ENCODE measurements around the gene HAPLN3. TPM values are rescaled to one million over a fixed set of nuclear protein-coding genes. Genes with fewer than 3 reads are reported as not detected.

The HAPLN3 gene
- total RNA-seq, 2 experiments from 2014 or later: 103 to 105 TPM

DNA sequence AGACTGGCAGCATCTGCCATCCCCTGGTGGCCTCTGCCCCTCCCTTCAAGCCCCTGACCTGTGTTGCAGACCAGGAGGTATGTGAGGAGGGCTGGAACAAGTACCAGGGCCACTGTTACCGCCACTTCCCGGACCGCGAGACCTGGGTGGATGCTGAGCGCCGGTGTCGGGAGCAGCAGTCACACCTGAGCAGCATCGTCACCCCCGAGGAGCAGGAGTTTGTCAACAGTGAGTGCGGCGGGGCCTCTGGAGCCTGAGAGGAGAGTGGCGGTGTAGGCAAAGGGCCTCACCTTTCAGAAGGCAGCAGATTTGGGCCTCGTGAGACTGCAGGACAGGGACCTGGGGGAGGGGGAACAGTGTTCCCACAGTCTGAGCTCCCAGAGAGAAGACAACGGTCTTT is 24.0 kb downstream of the HAPLN3 start:
- Mint-ChIP-seq H3K9me3 (no peaks in the 10 kb centered on the region), H3K4me1 (ENCODE audit: low read depth) (no peaks in the 10 kb centered on the region), H3K27ac (no peak overlapping the region), H3K27me3 (ENCODE audit: low read depth) (no peaks in the 10 kb centered on the region), H3K4me3 (no peak overlapping the region), H3K36me3 (ENCODE audit: low read depth) (peaks cover 6% of the 10 kb centered on the region)
- CTCF ChIA-PET: interaction anchor here (0.7 to 1.3 kb wide), 2 partner anchors 22 to 400 kb away, joined by 3 read pairs; no protein-coding TSS in a partner anchor
- intact Hi-C loops (cut with micrococcal nuclease): no loop called here
- DNase-seq: no peak

DNA sequence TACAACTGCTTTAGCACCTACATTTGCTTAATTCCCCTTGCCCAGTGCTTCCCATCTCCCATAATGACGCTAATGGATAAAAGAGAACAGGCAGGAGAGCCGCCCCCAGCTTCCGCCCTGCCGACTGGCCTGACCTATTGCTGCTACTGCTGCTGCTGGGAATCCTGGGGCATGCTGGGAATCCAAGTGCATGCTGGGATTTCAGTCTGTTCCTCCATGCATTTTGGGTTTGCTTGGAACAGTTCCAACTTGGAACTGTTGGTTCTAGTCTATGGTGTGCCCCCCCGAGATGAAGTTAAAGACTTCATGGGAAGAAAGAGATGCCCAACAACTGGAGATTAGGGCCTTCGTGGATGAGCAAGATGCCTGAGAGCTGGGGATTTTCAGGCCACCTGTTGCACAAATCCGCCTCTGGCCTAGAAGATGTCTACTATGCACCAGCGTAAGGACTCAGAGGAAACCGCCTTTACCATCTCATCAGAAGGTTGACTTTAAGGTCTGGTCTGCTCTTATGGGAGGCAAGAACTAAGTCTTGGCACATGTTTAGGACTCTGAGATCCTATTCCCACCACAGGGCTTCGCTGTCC is 29.0 kb downstream of the HAPLN3 start:
- Mint-ChIP-seq H3K4me3 (no peak overlapping the region), H3K27ac (peak overlapping the region; percentile 47), H3K9me3 (no peaks in the 10 kb centered on the region), H3K36me3 (ENCODE audit: low read depth) (no peaks in the 10 kb centered on the region), H3K27me3 (ENCODE audit: low read depth) (no peaks in the 10 kb centered on the region), H3K4me1 (ENCODE audit: low read depth) (no peaks in the 10 kb centered on the region)
- no peak for DNase-seq
- CTCF ChIA-PET: no interaction called here
- intact Hi-C loops (cut with micrococcal nuclease): no loop called here

DNA sequence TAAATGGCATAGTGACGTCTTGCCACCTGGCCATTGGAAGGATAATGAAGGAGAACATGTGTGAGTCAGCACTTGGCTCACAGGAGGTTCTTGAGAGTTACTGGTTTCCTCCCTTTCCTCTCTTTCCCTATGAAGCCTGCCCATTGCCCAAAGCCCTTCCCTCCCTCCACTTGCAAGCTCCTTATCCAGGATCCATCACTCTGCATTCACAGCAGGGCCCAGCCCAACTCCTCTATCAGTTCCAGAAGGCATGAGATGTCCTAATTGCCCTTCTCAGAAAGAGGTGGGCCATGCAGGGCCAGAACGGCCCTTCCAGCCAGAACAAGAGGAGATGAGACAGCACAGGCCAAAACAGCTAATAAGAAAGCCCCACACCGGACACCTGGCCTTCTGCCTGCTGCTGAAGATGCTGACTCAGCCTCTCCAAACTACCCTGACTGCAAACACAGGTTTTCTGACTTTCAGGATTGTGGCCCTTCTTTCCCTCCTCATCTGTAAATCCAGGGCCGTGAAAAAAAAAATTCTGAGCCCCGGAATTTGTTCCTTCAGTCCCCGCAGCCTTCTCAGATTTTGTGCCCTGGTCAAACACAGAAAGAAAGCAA is 29.7 kb downstream of the HAPLN3 start:
- Mint-ChIP-seq H3K9me3 (no peaks in the 10 kb centered on the region), H3K27ac (no peak overlapping the region), H3K27me3 (ENCODE audit: low read depth) (no peaks in the 10 kb centered on the region), H3K4me1 (ENCODE audit: low read depth) (no peaks in the 10 kb centered on the region), H3K36me3 (ENCODE audit: low read depth) (no peaks in the 10 kb centered on the region), H3K4me3 (no peak overlapping the region)
- intact Hi-C loops (cut with micrococcal nuclease): no loop called here
- CTCF ChIA-PET: no interaction called here
- no peak for DNase-seq

DNA sequence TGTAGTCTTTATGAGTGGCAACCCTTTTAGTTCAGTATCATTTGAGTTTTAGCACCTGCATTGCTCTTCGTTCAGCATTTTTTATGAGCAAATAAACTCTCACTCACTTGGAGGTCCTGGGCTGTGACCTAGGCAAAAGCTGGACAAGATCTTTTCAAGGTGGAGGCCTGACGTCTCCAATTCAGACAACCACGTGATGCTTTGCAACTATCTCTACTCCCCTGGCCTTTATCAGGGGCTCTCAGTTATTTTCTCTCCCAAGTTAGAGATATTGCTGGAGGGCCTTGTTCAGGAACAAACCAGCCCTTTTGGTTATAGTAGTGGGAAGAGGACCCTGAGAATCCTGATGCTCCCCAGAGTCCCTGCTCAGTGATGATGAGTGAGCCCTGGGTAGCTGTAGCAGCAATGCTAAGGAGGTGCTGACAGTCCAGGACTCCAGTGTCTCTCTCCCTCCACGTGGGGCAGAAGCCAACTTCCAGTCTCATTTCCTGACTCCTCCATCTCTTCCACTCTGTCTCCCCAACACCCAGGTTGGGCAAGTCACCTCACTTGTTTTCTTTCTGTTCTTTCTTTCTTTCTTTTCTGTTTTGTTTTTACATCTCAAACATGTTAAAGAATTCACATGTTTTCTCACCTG is 30.4 kb downstream of the HAPLN3 start:
- intact Hi-C loops (cut with micrococcal nuclease): no loop called here
- H3K27me3 Mint-ChIP-seq (ENCODE audit: low read depth): no peaks in the 10 kb centered on the region
- no peaks in the 10 kb centered on the region for H3K36me3 Mint-ChIP-seq (ENCODE audit: low read depth)
- H3K4me1 Mint-ChIP-seq (ENCODE audit: low read depth): no peaks in the 10 kb centered on the region
- CTCF ChIA-PET: no interaction called here
- no peaks in the 10 kb centered on the region for H3K9me3 Mint-ChIP-seq
- H3K27ac Mint-ChIP-seq: no peak overlapping the region
- H3K4me3 Mint-ChIP-seq: no peak overlapping the region
- DNase-seq: no peak

DNA sequence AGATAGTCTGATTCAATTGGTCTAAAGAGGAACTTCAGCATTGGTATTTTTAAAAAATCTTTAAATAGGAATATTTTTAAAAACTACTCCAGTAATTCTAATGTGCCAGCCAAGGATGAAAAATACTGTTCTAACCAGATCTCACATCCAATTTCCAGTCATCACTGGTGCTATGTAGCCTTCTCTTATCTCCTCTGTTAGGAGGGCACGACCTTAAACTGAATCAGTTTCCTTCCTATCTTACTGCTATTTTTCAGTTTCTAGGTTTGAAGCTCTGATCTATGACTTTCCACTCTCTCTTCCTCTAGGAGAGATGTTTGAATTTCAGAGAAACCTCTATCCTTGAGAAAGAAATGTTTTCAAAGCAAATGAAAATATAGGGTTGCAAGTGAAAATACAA is 31.9 kb downstream of the HAPLN3 start:
- DNase-seq: no peak
- intact Hi-C loops (cut with micrococcal nuclease): no loop called here
- no peaks in the 10 kb centered on the region for H3K9me3 Mint-ChIP-seq
- H3K27ac Mint-ChIP-seq: no peak overlapping the region
- CTCF ChIA-PET: interaction anchor here (0.6 kb wide), 1 partner anchor 30 kb away, joined by 3 read pairs; no protein-coding TSS in a partner anchor
- H3K4me1 Mint-ChIP-seq (ENCODE audit: low read depth): no peaks in the 10 kb centered on the region
- no peak overlapping the region for H3K4me3 Mint-ChIP-seq
- H3K36me3 Mint-ChIP-seq (ENCODE audit: low read depth): no peaks in the 10 kb centered on the region
- H3K27me3 Mint-ChIP-seq (ENCODE audit: low read depth): no peaks in the 10 kb centered on the region

DNA sequence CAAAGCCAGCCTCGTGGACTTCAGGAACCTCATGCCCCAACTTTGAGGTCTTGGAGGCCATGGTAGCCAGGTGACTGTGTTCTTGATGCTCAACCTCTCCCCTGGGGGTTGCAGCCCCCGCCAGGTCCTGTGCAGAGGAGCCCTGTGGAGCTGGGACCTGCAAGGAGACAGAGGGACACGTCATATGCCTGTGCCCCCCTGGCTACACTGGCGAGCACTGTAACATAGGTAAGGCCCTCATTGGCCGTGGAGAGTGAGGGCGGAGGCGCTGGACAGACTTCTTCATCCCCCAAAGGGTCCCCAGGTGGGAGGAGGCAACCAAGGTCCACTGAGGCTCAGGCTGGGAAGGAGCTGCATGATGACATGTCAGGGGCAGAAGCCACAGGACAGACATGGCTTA is 35.1 kb downstream of the HAPLN3 start:
- intact Hi-C loops (cut with micrococcal nuclease): no loop called here
- CTCF ChIA-PET: no interaction called here
- Mint-ChIP-seq H3K27me3 (ENCODE audit: low read depth) (no peaks in the 10 kb centered on the region), H3K27ac (no peak overlapping the region), H3K4me1 (ENCODE audit: low read depth) (no peaks in the 10 kb centered on the region), H3K36me3 (ENCODE audit: low read depth) (no peaks in the 10 kb centered on the region), H3K9me3 (peaks cover 3% of the 10 kb centered on the region), H3K4me3 (no peak overlapping the region)
- DNase-seq: no peak

DNA sequence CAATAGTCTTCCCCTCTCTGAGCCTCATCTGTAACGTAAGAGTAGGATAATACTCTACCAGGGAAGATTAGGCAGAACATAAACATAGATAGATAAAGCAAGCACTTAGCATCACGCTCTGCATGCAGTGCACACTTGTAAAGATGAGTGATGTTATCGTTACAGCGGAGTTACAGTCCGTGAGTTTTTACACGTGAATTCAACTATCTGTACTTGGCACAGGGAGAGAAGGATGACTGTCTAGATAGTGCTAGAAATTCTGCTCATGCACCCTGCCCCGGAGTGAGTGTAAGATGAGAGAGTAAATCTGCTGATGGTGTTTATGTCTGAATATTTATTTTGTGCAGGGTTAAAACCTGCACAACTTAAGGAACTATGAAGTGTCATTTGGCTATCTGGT is 35.8 kb downstream of the HAPLN3 start:
- CTCF ChIA-PET: no interaction called here
- Mint-ChIP-seq H3K4me3 (no peak overlapping the region), H3K36me3 (ENCODE audit: low read depth) (no peaks in the 10 kb centered on the region)

DNA sequence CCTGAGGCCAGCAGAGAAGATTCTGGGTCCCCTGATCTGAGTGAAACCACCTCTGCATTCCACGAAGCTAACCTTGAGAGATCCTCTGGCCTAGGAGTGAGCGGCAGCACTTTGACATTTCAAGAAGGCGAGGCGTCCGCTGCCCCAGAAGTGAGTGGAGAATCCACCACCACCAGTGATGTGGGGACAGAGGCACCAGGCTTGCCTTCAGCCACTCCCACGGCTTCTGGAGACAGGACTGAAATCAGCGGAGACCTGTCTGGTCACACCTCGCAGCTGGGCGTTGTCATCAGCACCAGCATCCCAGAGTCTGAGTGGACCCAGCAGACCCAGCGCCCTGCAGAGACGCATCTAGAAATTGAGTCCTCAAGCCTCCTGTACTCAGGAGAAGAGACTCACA is 36.4 kb downstream of the HAPLN3 start:
- intact Hi-C loops (cut with micrococcal nuclease): no loop called here
- Mint-ChIP-seq H3K27ac (no peak overlapping the region), H3K4me3 (no peak overlapping the region), H3K36me3 (ENCODE audit: low read depth) (no peaks in the 10 kb centered on the region), H3K9me3 (peaks cover 11% of the 10 kb centered on the region), H3K27me3 (ENCODE audit: low read depth) (no peaks in the 10 kb centered on the region), H3K4me1 (ENCODE audit: low read depth) (no peaks in the 10 kb centered on the region)
- DNase-seq: no peak
- CTCF ChIA-PET: no interaction called here

More for the DNA sequence above, 35.8 kb downstream of the HAPLN3 start:
- Mint-ChIP-seq H3K4me1 (ENCODE audit: low read depth) (no peaks in the 10 kb centered on the region), H3K27ac (no peak overlapping the region), H3K9me3 (peaks cover 9% of the 10 kb centered on the region), H3K27me3 (ENCODE audit: low read depth) (no peaks in the 10 kb centered on the region)
- DNase-seq: no peak
- intact Hi-C loops (cut with micrococcal nuclease): no loop called here

DNA sequence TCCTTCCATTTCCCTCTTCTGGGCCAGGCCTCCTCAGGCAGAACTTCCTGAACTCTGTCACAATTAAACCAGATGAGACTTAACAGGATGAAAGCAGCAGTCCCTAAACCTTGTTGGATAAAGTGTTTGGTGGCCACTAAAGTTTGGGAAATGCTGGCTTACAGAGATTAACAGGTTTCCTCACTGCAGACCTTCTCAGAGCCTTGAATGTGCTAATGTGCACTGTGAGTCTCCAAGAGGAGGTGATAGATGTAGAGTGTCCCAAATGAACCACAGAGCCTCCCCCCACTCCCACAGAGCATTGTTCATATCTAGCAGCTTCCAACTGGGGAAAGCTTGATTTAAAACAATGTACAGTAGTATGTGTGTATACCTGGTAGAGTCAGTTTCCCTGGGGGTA is 42.9 kb downstream of the HAPLN3 start:
- intact Hi-C loops (cut with micrococcal nuclease): no loop called here
- no peak overlapping the region for H3K4me3 Mint-ChIP-seq
- no peak for DNase-seq
- peaks cover 14% of the 10 kb centered on the region for H3K9me3 Mint-ChIP-seq
- H3K4me1 Mint-ChIP-seq (ENCODE audit: low read depth): no peaks in the 10 kb centered on the region
- H3K27ac Mint-ChIP-seq: no peak overlapping the region
- no peaks in the 10 kb centered on the region for H3K27me3 Mint-ChIP-seq (ENCODE audit: low read depth)
- H3K36me3 Mint-ChIP-seq (ENCODE audit: low read depth): no peaks in the 10 kb centered on the region
- CTCF ChIA-PET: interaction anchor here (1.1 kb wide), 1 partner anchor 53 kb away, joined by 3 read pairs; no protein-coding TSS in a partner anchor

DNA sequence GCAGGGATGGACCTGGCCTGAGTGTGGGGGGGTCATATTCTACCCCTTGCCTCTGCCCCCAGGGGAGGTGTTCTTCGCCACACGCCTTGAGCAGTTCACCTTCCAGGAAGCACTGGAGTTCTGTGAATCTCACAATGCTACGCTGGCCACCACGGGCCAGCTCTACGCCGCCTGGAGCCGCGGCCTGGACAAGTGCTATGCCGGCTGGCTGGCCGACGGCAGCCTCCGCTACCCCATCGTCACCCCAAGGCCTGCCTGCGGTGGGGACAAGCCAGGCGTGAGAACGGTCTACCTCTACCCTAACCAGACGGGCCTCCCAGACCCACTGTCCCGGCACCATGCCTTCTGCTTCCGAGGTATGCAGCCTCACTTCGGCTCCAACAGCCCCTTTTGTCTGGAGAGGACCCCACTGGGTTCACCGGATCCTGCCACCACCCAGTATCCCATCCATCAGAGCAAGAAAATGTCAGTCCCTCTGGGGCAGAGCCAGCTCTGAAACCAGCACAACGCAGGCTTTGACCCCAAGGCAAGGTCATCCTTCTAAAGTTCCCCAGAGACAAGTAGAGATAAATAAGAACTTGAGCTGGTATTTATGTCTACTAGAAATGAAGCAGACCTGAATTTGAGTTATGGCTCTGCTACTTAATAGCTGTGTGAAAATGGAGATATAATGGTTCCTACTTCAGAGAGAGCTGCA is 45.8 kb downstream of the HAPLN3 start:
- Mint-ChIP-seq H3K36me3 (ENCODE audit: low read depth) (no peaks in the 10 kb centered on the region), H3K9me3 (peaks cover 4% of the 10 kb centered on the region), H3K4me1 (ENCODE audit: low read depth) (peaks cover 8% of the 10 kb centered on the region), H3K4me3 (no peak overlapping the region), H3K27ac (no peak overlapping the region), H3K27me3 (ENCODE audit: low read depth) (no peaks in the 10 kb centered on the region)
- intact Hi-C loops (cut with micrococcal nuclease): no loop called here
- CTCF ChIA-PET: interaction anchor here (0.6 to 1.1 kb wide), 3 partner anchors 14 to 103 kb away, joined by 3 read pairs; no protein-coding TSS in a partner anchor
- DNase-seq: no peak

DNA sequence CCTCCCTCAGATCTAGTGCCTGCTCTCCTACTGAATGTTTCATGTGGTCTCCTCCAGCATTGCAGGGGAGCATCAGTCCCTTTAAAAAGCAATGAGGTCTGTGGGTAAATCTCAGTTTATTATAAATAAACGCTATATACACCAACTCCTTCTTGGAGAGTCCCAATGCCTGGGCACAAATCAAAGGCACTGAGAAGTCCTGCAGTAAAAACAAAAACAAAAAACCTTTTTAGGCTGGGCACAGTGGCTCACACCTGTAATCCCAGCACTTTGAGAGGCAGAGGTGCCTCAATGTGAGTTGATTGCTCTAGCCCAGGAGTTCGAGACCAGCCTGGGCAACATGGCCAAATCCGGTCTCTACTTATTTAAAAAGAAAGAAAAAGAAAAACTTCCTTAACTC is 47.1 kb downstream of the HAPLN3 start:
- Mint-ChIP-seq H3K9me3 (no peaks in the 10 kb centered on the region), H3K4me1 (ENCODE audit: low read depth) (peaks cover 10% of the 10 kb centered on the region), H3K36me3 (ENCODE audit: low read depth) (no peaks in the 10 kb centered on the region), H3K27ac (no peak overlapping the region), H3K4me3 (no peak overlapping the region), H3K27me3 (ENCODE audit: low read depth) (no peaks in the 10 kb centered on the region)
- CTCF ChIA-PET: no interaction called here
- DNase-seq: no peak
- intact Hi-C loops (cut with micrococcal nuclease): no loop called here

DNA sequence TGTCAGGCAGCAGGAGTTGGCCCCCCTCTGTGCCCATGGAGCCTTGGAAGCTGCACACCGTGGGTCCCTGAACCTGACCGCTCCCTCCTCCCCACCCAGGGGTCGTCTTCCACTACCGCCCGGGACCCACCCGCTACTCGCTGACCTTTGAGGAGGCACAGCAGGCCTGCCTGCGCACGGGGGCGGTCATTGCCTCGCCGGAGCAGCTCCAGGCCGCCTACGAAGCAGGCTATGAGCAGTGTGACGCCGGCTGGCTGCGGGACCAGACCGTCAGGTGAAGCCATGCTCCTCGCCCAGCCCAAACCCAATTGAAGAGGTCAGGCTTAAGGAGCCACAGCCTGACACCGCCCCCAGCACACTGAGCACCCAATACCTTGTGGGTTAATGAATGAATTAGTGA is 48.2 kb downstream of the HAPLN3 start:
- CTCF ChIA-PET: no interaction called here
- intact Hi-C loops (cut with micrococcal nuclease): no loop called here

More for the DNA sequence above, 48.2 kb downstream of the HAPLN3 start:
- H3K9me3 Mint-ChIP-seq: no peaks in the 10 kb centered on the region
- H3K36me3 Mint-ChIP-seq (ENCODE audit: low read depth): no peaks in the 10 kb centered on the region
- H3K4me1 Mint-ChIP-seq (ENCODE audit: low read depth): peaks cover 10% of the 10 kb centered on the region
- H3K27ac Mint-ChIP-seq: no peak overlapping the region
- H3K4me3 Mint-ChIP-seq: no peak overlapping the region
- DNase-seq: no peak
- H3K27me3 Mint-ChIP-seq (ENCODE audit: low read depth): no peaks in the 10 kb centered on the region
